IMR-90 (cell line): ENCODE measurements around the gene MAML1. TPM values are rescaled to one million over a fixed set of nuclear protein-coding genes. Genes with fewer than 3 reads are reported as not detected.
A peak's percentile ranks its signal among the peaks of the same experiment; 100 is the strongest.

Source experiments
- ATAC-seq: fragments of 200-7000 bp; cut with Tn5 transposase; 2 replicates; pipeline ENCODE4 v1.9.1; 2020; ENCODE audit warnings: low read depth, mild to moderate bottlenecking, moderate library complexity
- BruUV-seq: library from RNA; stranded (reverse); fragments of 400-500 nt; replicated peaks from 2 replicates; lab custom pipeline; 2021; lab: Mats Ljungman, UMichigan
- CTCF ChIA-PET: fragments of 300-600 bp; formaldehyde crosslinking; extraction: SDS; loops from one replicate; lab custom pipeline; 2021; ENCODE audit warnings: antibody characterized with exemption; lab: Yijun Ruan, JAX
- POLR2A ChIA-PET: fragments of 300-600 bp; sonication (Branson Sonifier 250); formaldehyde crosslinking; loops from one replicate; lab custom pipeline; 2022; ENCODE audit warnings: antibody characterized with exemption; ENCODE audit not compliant: unreplicated experiment; lab: Charles Lee
- DNase-seq: peaks from one replicate; pipeline ENCODE4 v3.0.0; 2013
- H2AFZ ChIP-seq: replicated peaks from 2 replicates; pipeline ENCODE3; 2013; ENCODE audit warnings: low read length, mild to moderate bottlenecking; ENCODE audit not compliant: poor library complexity
- H2AK5ac ChIP-seq: 2 replicates; pipeline ENCODE4 v1.6.1; 2013; ENCODE audit warnings: low read depth, low read length, inconsistent platforms
- H2AK9ac ChIP-seq: replicated peaks from 2 replicates; pipeline ENCODE3; 2013; ENCODE audit warnings: mild to moderate bottlenecking, low read depth, low read length, moderate library complexity; ENCODE audit not compliant: poor library complexity
- H2BK120ac ChIP-seq: 2 replicates; pipeline ENCODE4 v1.6.1; 2013; ENCODE audit warnings: low read depth, low read length, inconsistent platforms
- H2BK15ac ChIP-seq: 3 replicates; pipeline ENCODE4 v1.6.1; 2013; ENCODE audit warnings: low read depth, low read length, inconsistent platforms
- H2BK20ac ChIP-seq: 2 replicates; pipeline ENCODE4 v1.6.1; 2013; ENCODE audit warnings: low read depth, mild to moderate bottlenecking, inconsistent platforms, low read length, moderate library complexity
- H2BK5ac ChIP-seq: 2 replicates; pipeline ENCODE4 v1.6.1; 2013; ENCODE audit warnings: mild to moderate bottlenecking, low read depth, low read length, inconsistent platforms; ENCODE audit not compliant: poor library complexity, severe bottlenecking
- H3K14ac ChIP-seq: replicated peaks from 2 replicates; pipeline ENCODE4 v1.6.1; 2013; ENCODE audit warnings: low read depth, low read length, inconsistent platforms
- H3K18ac ChIP-seq: 2 replicates; pipeline ENCODE4 v1.6.1; 2013; ENCODE audit warnings: low read depth, low read length, control low read depth
- H3K23ac ChIP-seq: 2 replicates; pipeline ENCODE4 v1.6.1; 2013; ENCODE audit warnings: low read depth, low read length, inconsistent platforms
- H3K27ac ChIP-seq: 2 replicates; pipeline ENCODE4 v1.5.1; 2013; ENCODE audit warnings: mild to moderate bottlenecking, control low read depth, low read length; ENCODE audit not compliant: insufficient read depth
- H3K27me3 ChIP-seq: 2 replicates; pipeline ENCODE4 v1.6.1; 2013; ENCODE audit warnings: low read length; ENCODE audit not compliant: control insufficient read depth, insufficient read depth
- H3K36me3 ChIP-seq: 2 replicates; pipeline ENCODE4 v1.6.1; 2013; ENCODE audit warnings: low read length, mixed read lengths; ENCODE audit not compliant: control insufficient read depth, insufficient read depth
- H3K4ac ChIP-seq: 2 replicates; pipeline ENCODE4 v1.6.1; 2013; ENCODE audit warnings: low read depth, low read length, inconsistent platforms
- H3K4me1 ChIP-seq: 2 replicates; pipeline ENCODE4 v1.6.1; 2013; ENCODE audit warnings: low read length, mixed read lengths; ENCODE audit not compliant: control insufficient read depth, insufficient read depth
- H3K4me2 ChIP-seq: 2 replicates; pipeline ENCODE4 v1.6.1; 2013; ENCODE audit warnings: low read depth, mild to moderate bottlenecking, control low read depth, low read length, moderate library complexity
- H3K4me3 ChIP-seq: 2 replicates; pipeline ENCODE4 v1.5.1; 2013; ENCODE audit warnings: low read depth, mild to moderate bottlenecking, control low read depth, low read length, moderate library complexity; ENCODE audit not compliant: insufficient read depth
- H3K56ac ChIP-seq: 2 replicates; pipeline ENCODE4 v1.6.1; 2013; ENCODE audit warnings: low read length, inconsistent platforms; ENCODE audit not compliant: insufficient read depth; ENCODE audit errors: extremely low read depth
- H3K79me1 ChIP-seq, 2 experiments: 2 replicates each; pipeline ENCODE4 v1.6.1; 2013; ENCODE audit warnings: low read length in 2 of 2, inconsistent platforms in 1 of 2, low read depth in 1 of 2
- H3K9ac ChIP-seq: 2 replicates; pipeline ENCODE4 v1.6.1; 2013; ENCODE audit warnings: low read depth, low read length, control low read depth
- H3K9me1 ChIP-seq: 2 replicates; pipeline ENCODE4 v1.6.1; 2013; ENCODE audit warnings: low read length, inconsistent platforms; ENCODE audit not compliant: insufficient read depth
- H3K9me3 ChIP-seq: 2 replicates; pipeline ENCODE4 v1.6.1; 2013; ENCODE audit warnings: low read length; ENCODE audit not compliant: control insufficient read depth, insufficient read depth
- H4K20me1 ChIP-seq: 2 replicates; pipeline ENCODE4 v1.6.1; 2013; ENCODE audit warnings: low read length, inconsistent platforms; ENCODE audit not compliant: insufficient read depth
- H4K5ac ChIP-seq: 2 replicates; pipeline ENCODE4 v1.6.1; 2013; ENCODE audit warnings: mild to moderate bottlenecking, low read depth, low read length, control low read depth
- H4K8ac ChIP-seq, 2 experiments: 2 replicates each; pipeline ENCODE4 v1.6.1; 2013; ENCODE audit warnings: low read depth in 2 of 2, low read length in 2 of 2, control low read depth in 1 of 2, inconsistent platforms in 1 of 2
- H4K91ac ChIP-seq: 2 replicates; pipeline ENCODE4 v1.6.1; 2013; ENCODE audit warnings: low read depth, low read length, inconsistent platforms; ENCODE audit not compliant: insufficient read depth
- NFE2L2 ChIP-seq: fragments of 150-350 bp; IDR thresholded peaks from 2 replicates; pipeline ENCODE4 v1.6.1; 2016; ENCODE audit warnings: low read depth, mild to moderate bottlenecking, low read length
- RFX5 ChIP-seq: IDR thresholded peaks from 2 replicates; pipeline ENCODE4 v1.8.0; 2012; ENCODE audit warnings: low read depth, mild to moderate bottlenecking, low read length, moderate library complexity
- WGBS, 2 experiments: methylation state at CpG; one replicate each; pipeline versions ENCODE4 v1.1.5 to v1.1.7; 2013; ENCODE audit warnings: missing lambda C conversion rate in 2 of 2; ENCODE audit not compliant: insufficient read length in 1 of 2; ENCODE audit errors: extremely low coverage in 2 of 2; 5-methylcytosine and 5-hydroxymethylcytosine counted together
- dilution Hi-C: fragments of 300-500 bp; cut with HindIII; formaldehyde crosslinking; loops from one replicate; pipeline ENCODE4 v1.14.3; 2018; ENCODE audit warnings: low sequenced_read_pairs; ENCODE audit not compliant: unreplicated experiment
- in situ Hi-C: fragments of 300-500 bp; cut with MboI; formaldehyde crosslinking; loops from 3 replicates; pipeline ENCODE4 v1.14.3; 2019; ENCODE audit warnings: low sequenced_read_pairs, inconsistent platforms, mixed read lengths
- intact Hi-C: fragments of 100-400 bp; cut with micrococcal nuclease; formaldehyde crosslinking; loops from 2 replicates; pipeline ENCODE4 v1.10.0; 2022
- polyA plus RNA-seq, 3 experiments: library from polyadenylated mRNA; depleted of rRNA; stranded (reverse); fragments of >200 nt; gene quantifications; 2 replicates each; pipeline ENCODE4 v1.2.3, GENCODE V29; 2012; ENCODE audit warnings: low replicate concordance in 1 of 3
- total RNA-seq: library from RNA; depleted of rRNA; stranded (reverse); fragments of >200 nt; gene quantifications from 2 replicates; pipeline ENCODE4 v1.2.3, GENCODE V29; 2012
- TF ChIP-seq, protein P1 (sequence below): fragments of 150-350 bp; IDR thresholded peaks from 2 replicates; pipeline ENCODE4 v1.6.1; 2017; ENCODE audit warnings: mild to moderate bottlenecking, antibody characterized with exemption, low read length, low read depth

Gene MAML1
- total and polyA plus RNA-seq, 2 of the 4 experiments (the other 2 are of a cell fraction): 4.7 to 10.2 TPM

GRCh38 chr5:179766021-179766725, 33.6 kb downstream of the MAML1 start:
- BruUV-seq: TSS peak; percentile 78
- Histone ChIP-seq H3K56ac (0 out of 2 replicates have a peak overlapping the region, but pooled peaks have one; percentile 30), H3K4me3 (no peak overlapping the region), H2BK20ac (peak overlapping the region; percentile 74), H3K27ac (peak overlapping the region; percentile 82), H3K79me1 (peaks cover 37 to 78% of the 10 kb centered on the region in 2 experiments), H3K9me1 (peaks cover 21% of the 10 kb centered on the region), H3K9ac (no peak overlapping the region; the same call in 1 of the 2 replicates), H3K4me1 (peaks cover 35% of the 10 kb centered on the region), H3K23ac (peak overlapping the region; percentile 82; the same call in 1 of the 2 replicates), H4K20me1 (peaks cover 41% of the 10 kb centered on the region), H3K36me3 (peaks cover 35% of the 10 kb centered on the region), H4K8ac (peak overlapping the region; percentile 68 to 79; a peak in 3 of 4 replicates), H3K14ac (peak overlapping the region; percentile 62), H3K9me3 (no peaks in the 10 kb centered on the region), H2BK5ac (peak overlapping the region; percentile 75), H2BK15ac (peak overlapping the region; percentile 26; the same call in 1 of the 3 replicates), H3K4ac (peak overlapping the region; percentile 94), H4K91ac (peak overlapping the region; percentile 86), H2AFZ (no peak overlapping the region), H3K27me3 (no peaks in the 10 kb centered on the region), H2AK5ac (peak overlapping the region; percentile 97), H4K5ac (peak overlapping the region; percentile 43; the same call in 1 of the 2 replicates), H2AK9ac (peak overlapping the region; percentile 89), H3K18ac (peak overlapping the region; percentile 25; the same call in 1 of the 2 replicates), H2BK120ac (peak overlapping the region; percentile 82), H3K4me2 (peak overlapping the region; percentile 16; the same call in 1 of the 2 replicates)
- dilution Hi-C loops (no loop called here), intact Hi-C loops (no loop called here), in situ Hi-C loops (no loop called here)
- ATAC-seq (no peak), DNase-seq (peak; percentile 72)
- POLR2A ChIA-PET: no interaction called here
- CTCF ChIA-PET: interaction anchor here (0.9 kb wide), 1 partner anchor 11 kb away, joined by 3 read pairs; no protein-coding TSS in a partner anchor
- WGBS, 2 experiments: 93% methylated on average over 2 of the region's 20 CpGs; no CpG with 5 or more reads in 1 of the 2 experiments
- TF ChIP-seq, protein P1, sequence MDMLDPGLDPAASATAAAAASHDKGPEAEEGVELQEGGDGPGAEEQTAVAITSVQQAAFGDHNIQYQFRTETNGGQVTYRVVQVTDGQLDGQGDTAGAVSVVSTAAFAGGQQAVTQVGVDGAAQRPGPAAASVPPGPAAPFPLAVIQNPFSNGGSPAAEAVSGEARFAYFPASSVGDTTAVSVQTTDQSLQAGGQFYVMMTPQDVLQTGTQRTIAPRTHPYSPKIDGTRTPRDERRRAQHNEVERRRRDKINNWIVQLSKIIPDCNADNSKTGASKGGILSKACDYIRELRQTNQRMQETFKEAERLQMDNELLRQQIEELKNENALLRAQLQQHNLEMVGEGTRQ: no peak
- TF ChIP-seq NFE2L2 (0 out of 2 replicates have a peak, but pooled peaks have one; percentile 27), RFX5 (no peak)
